Neural cell (in vitro differentiated cells): ENCODE results near the gene FNBP1. TPM values are rescaled to one million over a fixed set of nuclear protein-coding genes. Genes with fewer than 3 reads are reported as not detected.

Source experiments
- H2AFZ ChIP-seq: fragments of 200-600, 300-800 bp; sonication (generic), shearing (Covaris generic); 2 replicates; pipeline ENCODE4 v1.6.0; 2014; ENCODE audit warnings: low read depth, mild to moderate bottlenecking, antibody characterized with exemption, low read length, moderate library complexity
- H3F3A ChIP-seq: fragments of 200-600 bp; shearing (Covaris generic); 2 replicates; pipeline ENCODE4 v1.6.1; 2016; ENCODE audit warnings: mild to moderate bottlenecking, moderate library complexity, mixed read lengths, antibody characterized with exemption, low read length; ENCODE audit not compliant: insufficient read depth, poor library complexity, severe bottlenecking
- H3K27ac ChIP-seq: fragments of 200-600, 300-800 bp; sonication (generic), shearing (Covaris generic); 2 replicates; pipeline ENCODE4 v1.5.1; 2014; ENCODE audit warnings: mild to moderate bottlenecking, low read length, moderate library complexity
- H3K27me3 ChIP-seq: fragments of 300-800, 200-600 bp; sonication (generic), shearing (Covaris generic); 2 replicates; pipeline ENCODE4 v1.6.0; 2014; ENCODE audit warnings: mild to moderate bottlenecking, low read depth, low read length, moderate library complexity; ENCODE audit not compliant: insufficient read depth
- H3K36me3 ChIP-seq: fragments of 300-800, 200-600 bp; sonication (generic), shearing (Covaris generic); 2 replicates; pipeline ENCODE4 v1.5.1; 2014; ENCODE audit warnings: mild to moderate bottlenecking, antibody characterized with exemption, low read length, moderate library complexity; ENCODE audit not compliant: insufficient read depth
- H3K4me2 ChIP-seq: fragments of 300-800, 200-600 bp; sonication (generic), shearing (Covaris generic); 2 replicates; pipeline ENCODE4 v1.6.0; 2014; ENCODE audit warnings: mild to moderate bottlenecking, low read length
- H3K4me3 ChIP-seq: fragments of 300-800, 200-600 bp; sonication (generic), shearing (Covaris generic); 2 replicates; pipeline ENCODE4 v1.5.1; 2014; ENCODE audit warnings: mild to moderate bottlenecking, low read length, moderate library complexity
- H3K79me2 ChIP-seq: fragments of 200-600 bp; shearing (Covaris generic); replicated peaks from 2 replicates; pipeline ENCODE4 v1.6.0; 2014; ENCODE audit warnings: mild to moderate bottlenecking, low read length, moderate library complexity; ENCODE audit not compliant: insufficient read depth
- H3K9ac ChIP-seq: fragments of 300-800, 200-600 bp; sonication (generic), shearing (Covaris generic); 2 replicates; pipeline ENCODE4 v1.6.1; 2016; ENCODE audit warnings: mild to moderate bottlenecking, low read length, mixed read lengths
- H3K9me2 ChIP-seq: fragments of 200-600 bp; shearing (Covaris generic); 2 replicates; pipeline ENCODE4 v1.6.1; 2016; ENCODE audit warnings: mild to moderate bottlenecking, low read length, mixed read lengths; ENCODE audit not compliant: insufficient read depth
- H3K9me3 ChIP-seq: fragments of 200-600, 300-800 bp; sonication (generic), shearing (Covaris generic); 2 replicates; pipeline ENCODE4 v1.6.1; 2016; ENCODE audit warnings: mild to moderate bottlenecking, mixed run types, low read length, moderate library complexity, mixed read lengths
- H4K20me1 ChIP-seq: fragments of 200-600 bp; shearing (Covaris generic); 2 replicates; pipeline ENCODE4 v1.6.1; 2016; ENCODE audit warnings: mild to moderate bottlenecking, mixed run types; ENCODE audit not compliant: insufficient read depth
- EP300 ChIP-seq: fragments of 450-650 bp; conservative IDR thresholded peaks from 2 replicates; pipeline ENCODE4 v1.6.1; 2014; ENCODE audit warnings: antibody characterized with exemption, mild to moderate bottlenecking, moderate library complexity; ENCODE audit not compliant: poor library complexity, severe bottlenecking
- EZH2 ChIP-seq: fragments of 200-600, 300-800 bp; shearing (Covaris generic), sonication (generic); IDR thresholded peaks from 2 replicates; pipeline ENCODE4 v1.6.1; 2014; ENCODE audit warnings: antibody characterized with exemption, low read length, borderline replicate concordance, mild to moderate bottlenecking; ENCODE audit not compliant: insufficient read depth, poor library complexity, severe bottlenecking
- MXI1 ChIP-seq: fragments of 450-650 bp; conservative IDR thresholded peaks from 2 replicates; pipeline ENCODE4 v1.6.1; 2014; ENCODE audit warnings: antibody characterized with exemption, mild to moderate bottlenecking; ENCODE audit not compliant: poor library complexity, severe bottlenecking
- POLR2AphosphoS5 ChIP-seq: IDR thresholded peaks from 2 replicates; pipeline ENCODE4 v1.6.1; 2012
- RAD21 ChIP-seq: fragments of 450-650 bp; conservative IDR thresholded peaks from 2 replicates; pipeline ENCODE4 v1.6.1; 2014; ENCODE audit warnings: antibody characterized with exemption, mild to moderate bottlenecking, moderate library complexity
- REST ChIP-seq: IDR thresholded peaks from 2 replicates; pipeline ENCODE4 v1.6.1; 2012; ENCODE audit warnings: borderline replicate concordance
- SMC3 ChIP-seq: fragments of 450-650 bp; conservative IDR thresholded peaks from 2 replicates; pipeline ENCODE4 v1.6.1; 2014; ENCODE audit warnings: antibody characterized with exemption, mild to moderate bottlenecking, moderate library complexity; ENCODE audit not compliant: poor library complexity
- TAF1 ChIP-seq: IDR thresholded peaks from 2 replicates; pipeline ENCODE4 v1.6.1; 2012; ENCODE audit warnings: low read depth
- polyA plus RNA-seq: library from polyadenylated mRNA; depleted of rRNA; stranded (reverse); fragments of >200 nt; gene quantifications from 2 replicates; pipeline ENCODE4 v1.2.3, GENCODE V29; 2014
- TF ChIP-seq, protein P1 (sequence below): fragments of 450-650 bp; IDR thresholded peaks from 2 replicates; pipeline ENCODE4 v1.5.1; 2014; ENCODE audit warnings: antibody characterized with exemption, mild to moderate bottlenecking, moderate library complexity; ENCODE audit not compliant: poor library complexity, severe bottlenecking

The FNBP1 gene
- polyA plus RNA-seq, 1 donor from 2014 or later: 16.6 TPM

DNA sequence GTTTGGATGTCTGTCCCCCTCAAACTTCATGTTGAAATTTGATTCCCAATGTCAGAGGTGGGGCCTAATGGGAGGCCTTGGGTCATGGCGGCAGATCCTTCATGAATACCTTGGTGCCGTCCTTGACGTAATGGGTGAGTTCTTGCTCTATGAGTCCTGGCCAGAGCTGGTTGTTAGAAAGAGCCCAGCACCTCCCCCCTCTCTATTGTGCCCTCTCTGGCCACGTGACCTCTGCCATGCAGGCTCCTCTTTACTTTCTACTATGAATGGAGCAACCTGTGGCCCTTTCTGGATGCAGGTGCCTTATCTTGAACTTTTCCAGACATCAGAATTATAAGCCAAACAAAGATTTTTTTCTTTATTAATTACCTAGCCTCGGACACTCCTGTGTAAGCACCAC, 40.7 kb downstream of the FNBP1 start:
- Histone ChIP-seq H4K20me1 (no peaks in the 10 kb centered on the region), H3K9me3 (no peaks in the 10 kb centered on the region), H3K79me2 (no peaks in the 10 kb centered on the region)

GRCh38 chr9:130001190-130001589, 41.8 kb downstream of the FNBP1 start:
- no peaks in the 10 kb centered on the region for H3K27me3 ChIP-seq
- no peak overlapping the region for H3K27ac ChIP-seq
- no peak overlapping the region for H2AFZ ChIP-seq
- no peak overlapping the region for H3K4me3 ChIP-seq
- H3K9me2 ChIP-seq: no peaks in the 10 kb centered on the region
- H4K20me1 ChIP-seq: no peaks in the 10 kb centered on the region
- H3K79me2 ChIP-seq: no peaks in the 10 kb centered on the region
- no peaks in the 10 kb centered on the region for H3K9me3 ChIP-seq
- no peak overlapping the region for H3K4me2 ChIP-seq
- no peak overlapping the region for H3K9ac ChIP-seq
- H3K36me3 ChIP-seq: no peaks in the 10 kb centered on the region
- H3F3A ChIP-seq: no peaks in the 10 kb centered on the region
- TF ChIP-seq REST: no peak
- TF ChIP-seq, protein P1, sequence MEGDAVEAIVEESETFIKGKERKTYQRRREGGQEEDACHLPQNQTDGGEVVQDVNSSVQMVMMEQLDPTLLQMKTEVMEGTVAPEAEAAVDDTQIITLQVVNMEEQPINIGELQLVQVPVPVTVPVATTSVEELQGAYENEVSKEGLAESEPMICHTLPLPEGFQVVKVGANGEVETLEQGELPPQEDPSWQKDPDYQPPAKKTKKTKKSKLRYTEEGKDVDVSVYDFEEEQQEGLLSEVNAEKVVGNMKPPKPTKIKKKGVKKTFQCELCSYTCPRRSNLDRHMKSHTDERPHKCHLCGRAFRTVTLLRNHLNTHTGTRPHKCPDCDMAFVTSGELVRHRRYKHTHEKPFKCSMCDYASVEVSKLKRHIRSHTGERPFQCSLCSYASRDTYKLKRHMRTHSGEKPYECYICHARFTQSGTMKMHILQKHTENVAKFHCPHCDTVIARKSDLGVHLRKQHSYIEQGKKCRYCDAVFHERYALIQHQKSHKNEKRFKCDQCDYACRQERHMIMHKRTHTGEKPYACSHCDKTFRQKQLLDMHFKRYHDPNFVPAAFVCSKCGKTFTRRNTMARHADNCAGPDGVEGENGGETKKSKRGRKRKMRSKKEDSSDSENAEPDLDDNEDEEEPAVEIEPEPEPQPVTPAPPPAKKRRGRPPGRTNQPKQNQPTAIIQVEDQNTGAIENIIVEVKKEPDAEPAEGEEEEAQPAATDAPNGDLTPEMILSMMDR: no peak
- TF ChIP-seq RAD21: no peak
- no peak for TF ChIP-seq POLR2AphosphoS5
- TF ChIP-seq EZH2: no peak
- TF ChIP-seq MXI1: no peak
- TF ChIP-seq EP300: no peak
- TF ChIP-seq SMC3: no peak

More for the DNA sequence above, 40.7 kb downstream of the FNBP1 start:
- Histone ChIP-seq H3K27me3 (no peaks in the 10 kb centered on the region), H3F3A (no peaks in the 10 kb centered on the region), H3K9me2 (no peaks in the 10 kb centered on the region), H3K27ac (no peak overlapping the region), H2AFZ (no peak overlapping the region), H3K36me3 (no peaks in the 10 kb centered on the region), H3K4me2 (no peak overlapping the region), H3K4me3 (no peak overlapping the region), H3K9ac (no peak overlapping the region)
- TF ChIP-seq TAF1: no peak
- TF ChIP-seq MXI1: no peak
- no peak for TF ChIP-seq RAD21
- TF ChIP-seq REST: no peak
- TF ChIP-seq EP300: no peak
- TF ChIP-seq, protein P1: no peak
- TF ChIP-seq POLR2AphosphoS5: no peak
- TF ChIP-seq EZH2: no peak
- TF ChIP-seq SMC3: no peak
